A549 (cell line): ENCODE data around the gene SSTR3. TPM values are rescaled to one million over a fixed set of nuclear protein-coding genes. Genes with fewer than 3 reads are reported as not detected.

ENCODE experiments used
- ATAC-seq, 2 experiments: fragments of 200-7000 bp in 1 of 2; fragments of >200 bp in 1 of 2; cut with Nextera tagmentation in 1 of 2; cut with Tn5 transposase in 1 of 2; 3 replicates each; pipeline versions ENCODE4 v1.8.0 to v1.9.1; 2018 to 2020; ENCODE audit warnings: mild to moderate bottlenecking in 1 of 2, moderate library complexity in 1 of 2
- CTCF ChIA-PET: fragments of 300-600 bp; sonication (Branson Sonifier 250); formaldehyde crosslinking; extraction: SDS; loops from one replicate; lab custom pipeline; 2021; ENCODE audit warnings: antibody characterized with exemption, inconsistent platforms; lab: Yijun Ruan, JAX
- POLR2A ChIA-PET: fragments of 350-600 bp; formaldehyde crosslinking; extraction: SDS; loops from one replicate; lab custom pipeline; 2021; ENCODE audit warnings: antibody characterized with exemption, inconsistent platforms; lab: Yijun Ruan, JAX
- DNase-seq, 2 experiments: peaks; one replicate each; pipeline versions ENCODE4 v3.0.0 to v3.0.0-alpha.2; 2011 to 2016; ENCODE audit warnings: low read depth in 1 of 2, low spot score in 1 of 2
- FAIRE-seq: peaks from 2 replicates; lab custom pipeline; 2011; peaks lifted over from hg19 to GRCh38; lab: Jason Lieb, UNC
- H3K27ac ChIP-seq, 2 experiments: fragments of >200 bp; sonication (Bioruptor Twin); formaldehyde crosslinking; 3 replicates each; pipeline ENCODE4 v1.5.1; 2016 to 2017
- H3K4me1 ChIP-seq: fragments of >200 bp; sonication (Bioruptor Twin); formaldehyde crosslinking; 3 replicates; pipeline ENCODE4 v1.6.1; 2016
- H3K4me2 ChIP-seq: fragments of >200 bp; sonication (Bioruptor Twin); formaldehyde crosslinking; 3 replicates; pipeline ENCODE4 v1.6.1; 2016
- H3K4me3 ChIP-seq: fragments of >200 bp; sonication (Bioruptor Twin); formaldehyde crosslinking; 3 replicates; pipeline ENCODE4 v1.5.1; 2016
- H3K9me3 ChIP-seq: fragments of >200 bp; sonication (Bioruptor Twin); formaldehyde crosslinking; 3 replicates; pipeline ENCODE4 v1.6.1; 2016
- BHLHE40 ChIP-seq: IDR thresholded peaks from 2 replicates; pipeline ENCODE4 v1.6.1; 2012; ENCODE audit warnings: low read depth, low read length, inconsistent platforms
- CBX2 ChIP-seq: fragments of 200-600 bp; sonication (generic); IDR thresholded peaks from 2 replicates; pipeline ENCODE4 v1.6.1; 2016; ENCODE audit warnings: low read depth, mild to moderate bottlenecking, borderline replicate concordance
- CEBPB ChIP-seq, 2 experiments: fragments of >200 bp in 1 of 2; sonication (Bioruptor Twin) in 1 of 2; formaldehyde crosslinking in 1 of 2; IDR thresholded peaks; 2 replicates each; pipeline ENCODE4 v1.6.1; 2012 to 2016
- EHF ChIP-seq: fragments of 250-450 bp; sonication (Bioruptor Pico); IDR thresholded peaks from 2 replicates; pipeline ENCODE4 v1.5.0; 2020; ENCODE audit warnings: mild to moderate bottlenecking
- EHMT2 ChIP-seq: fragments of 200-600 bp; sonication (generic); IDR thresholded peaks from 2 replicates; pipeline ENCODE4 v1.6.1; 2016; ENCODE audit warnings: antibody characterized with exemption, low read depth, mild to moderate bottlenecking, moderate library complexity
- ELK1 ChIP-seq: fragments of 150-350 bp; IDR thresholded peaks from 2 replicates; pipeline ENCODE4 v1.6.1; 2014; ENCODE audit warnings: low read depth, mild to moderate bottlenecking, low read length
- EP300 ChIP-seq, 2 experiments: fragments of >200 bp; sonication (Bioruptor Twin); formaldehyde crosslinking; IDR thresholded peaks; 2 replicates in 1 of 2; 3 replicates in 1 of 2; pipeline ENCODE4 v1.6.1; 2016 to 2017
- ESRRA ChIP-seq: fragments of 150-350 bp; IDR thresholded peaks from 2 replicates; pipeline ENCODE4 v1.6.1; 2014; ENCODE audit warnings: mild to moderate bottlenecking, low read length, borderline replicate concordance
- FOSL2 ChIP-seq, 2 experiments: fragments of 450-650 bp in 1 of 2; fragments of >200 bp in 1 of 2; sonication (Bioruptor Twin) in 1 of 2; formaldehyde crosslinking; IDR thresholded peaks; 2 replicates each; pipeline versions ENCODE4 v1.5.0 to v1.6.1; 2016 to 2020; ENCODE audit warnings: mild to moderate bottlenecking in 1 of 2, moderate library complexity in 1 of 2
- HEYL ChIP-seq: fragments of 250-450 bp; sonication (Bioruptor Pico); IDR thresholded peaks from 2 replicates; pipeline ENCODE4 v1.8.0; 2021; ENCODE audit warnings: mild to moderate bottlenecking, moderate library complexity
- HOXA7 ChIP-seq: fragments of 250-450 bp; sonication (Bioruptor Pico); IDR thresholded peaks from 2 replicates; pipeline ENCODE4 v1.5.0; 2020; ENCODE audit warnings: mild to moderate bottlenecking, moderate library complexity
- HOXB13 ChIP-seq: fragments of 250-450 bp; sonication (Bioruptor Pico); IDR thresholded peaks from 2 replicates; pipeline ENCODE4 v1.5.0; 2020; ENCODE audit warnings: low read depth, mild to moderate bottlenecking, moderate library complexity
- JUNB ChIP-seq: fragments of >200 bp; sonication (Bioruptor Twin); formaldehyde crosslinking; IDR thresholded peaks from 2 replicates; pipeline ENCODE4 v1.6.1; 2016
- KDM5A ChIP-seq: fragments of 200-600 bp; sonication (generic); IDR thresholded peaks from 2 replicates; pipeline ENCODE4 v1.6.1; 2016; ENCODE audit warnings: antibody characterized with exemption, mild to moderate bottlenecking
- NFE2L2 ChIP-seq: fragments of 150-350 bp; conservative IDR thresholded peaks from 2 replicates; pipeline ENCODE4 v1.6.1; 2014; ENCODE audit warnings: low read length
- NR3C1 ChIP-seq: fragments of >200 bp; sonication (Bioruptor Twin); formaldehyde crosslinking; IDR thresholded peaks from 3 replicates; pipeline ENCODE4 v1.6.1; 2017
- PBX3 ChIP-seq: IDR thresholded peaks from 2 replicates; pipeline ENCODE4 v1.6.1; 2012
- RARB ChIP-seq: fragments of 250-450 bp; sonication (Bioruptor Pico); IDR thresholded peaks from 2 replicates; pipeline ENCODE4 v1.8.0; 2021; ENCODE audit warnings: mild to moderate bottlenecking, moderate library complexity
- RCOR1 ChIP-seq: fragments of 150-350 bp; IDR thresholded peaks from 2 replicates; pipeline ENCODE4 v1.6.1; 2014; ENCODE audit warnings: antibody characterized with exemption, low read length, low read depth
- RFX5 ChIP-seq: fragments of 450-650 bp; IDR thresholded peaks from 2 replicates; pipeline ENCODE4 v1.7.1; 2014; ENCODE audit warnings: antibody characterized with exemption, mild to moderate bottlenecking, moderate library complexity
- SMC3 ChIP-seq: fragments of >200 bp; sonication (Bioruptor Twin); formaldehyde crosslinking; IDR thresholded peaks from 3 replicates; pipeline ENCODE4 v1.6.1; 2018; ENCODE audit warnings: inconsistent platforms
- TP53 ChIP-seq: fragments of 250-450 bp; sonication (Bioruptor Pico); IDR thresholded peaks from 2 replicates; pipeline ENCODE4 v1.5.0; 2021; ENCODE audit warnings: mild to moderate bottlenecking, moderate library complexity
- ZFP36 ChIP-seq: fragments of 450-650 bp; IDR thresholded peaks from 2 replicates; pipeline ENCODE4 v1.6.1; 2014; ENCODE audit warnings: borderline replicate concordance; ENCODE audit not compliant: partially characterized antibody
- ZNF302 ChIP-seq: fragments of 250-450 bp; sonication (Bioruptor Pico); IDR thresholded peaks from 2 replicates; pipeline ENCODE4 v1.9.0; 2021; ENCODE audit warnings: inconsistent platforms, mild to moderate bottlenecking, moderate library complexity
- WGBS: methylation state at CpG from one replicate; pipeline ENCODE4 v1.1.6; 2017; ENCODE audit errors: missing lambda C conversion rate; 5-methylcytosine and 5-hydroxymethylcytosine counted together
- polyA plus RNA-seq, 4 experiments: library from polyadenylated mRNA; depleted of rRNA in 3 of 4; stranded (reverse); fragments of >200 nt; fragmentation: RNase III in 1 of 4; extraction: RNeasy Plus Mini Kit Qiagen cat#74134 plus additional on column Dnase treatment in 1 of 4; gene quantifications; 2 replicates in 3 of 4; 3 replicates in 1 of 4; pipeline ENCODE4 v1.2.3, GENCODE V29; 2011 to 2017
- TF ChIP-seq, protein P1 (sequence below): fragments of 450-650 bp; IDR thresholded peaks from 2 replicates; pipeline ENCODE4 v1.6.1; 2014; ENCODE audit warnings: antibody characterized with exemption

SSTR3 gene
- polyA plus RNA-seq, 2 of the 4 experiments (the other 2 are of a cell fraction), result not detected

DNA sequence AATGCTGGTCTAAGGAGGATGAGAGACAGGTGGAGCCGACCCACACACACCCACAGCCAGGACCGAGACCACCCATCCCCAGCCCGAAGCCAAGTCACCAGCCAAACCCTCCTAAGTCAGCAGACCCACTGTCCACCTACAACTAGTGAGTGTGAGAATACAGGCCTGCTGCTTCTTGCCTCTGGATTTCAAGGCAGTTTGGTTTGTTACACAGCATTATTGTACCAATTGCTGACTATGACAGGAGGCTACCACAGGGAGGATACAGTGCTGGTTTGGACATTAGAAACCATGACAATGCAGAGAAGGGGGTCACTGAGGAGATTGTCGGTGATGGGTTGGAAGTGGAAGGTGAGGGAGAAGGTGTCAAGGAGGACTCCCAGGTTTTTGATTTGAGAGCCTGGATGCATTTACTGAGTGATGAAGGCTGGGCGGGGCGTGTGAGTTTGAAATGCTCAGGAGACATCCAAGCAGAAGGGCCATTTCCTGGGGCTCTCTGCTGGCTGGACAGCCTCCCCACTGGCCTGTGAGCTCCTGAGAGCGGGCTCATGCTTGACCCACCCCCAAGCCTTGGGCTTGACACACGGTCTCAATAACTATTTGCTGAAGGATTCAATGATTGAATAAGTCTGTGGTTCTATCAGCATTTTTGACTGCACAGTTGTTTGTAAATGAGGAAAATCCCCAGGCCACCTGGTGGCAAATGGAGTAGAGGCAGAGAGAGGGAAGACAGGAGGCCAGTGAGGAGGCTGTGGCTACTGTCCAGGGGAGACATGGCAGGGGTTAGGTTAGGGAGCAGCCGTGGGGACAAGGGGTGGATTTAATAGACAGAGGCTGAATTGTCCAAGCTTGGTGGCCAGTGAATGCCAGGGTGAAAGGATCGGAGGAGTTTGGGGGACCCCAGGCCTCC, 9.4 kb upstream of the SSTR3 start:
- ChIA-PET CTCF (interaction anchor here (0.9 kb wide), 1 partner anchor 11 kb away, joined by 3 read pairs; no protein-coding TSS in a partner anchor), POLR2A (no interaction called here)
- FAIRE-seq (no peak), DNase-seq (no peak), ATAC-seq (no peak)
- no peak for TF ChIP-seq HOXA7 (CRISPR knock-in tag)
- TF ChIP-seq RARB (CRISPR knock-in tag), result no peak
- TF ChIP-seq ELK1, result no peak
- TF ChIP-seq ZFP36, result no peak
- no peak for TF ChIP-seq EP300 (IDR thresholded peaks at IDR 0.05)
- TF ChIP-seq PBX3, result no peak
- TF ChIP-seq NFE2L2, result no peak
- no peak for TF ChIP-seq EHMT2
- TF ChIP-seq FOSL2 (IDR thresholded peaks at IDR 0.05), result no peak
- no peak for TF ChIP-seq FOSL2 (CRISPR knock-in tag; IDR thresholded peaks at IDR 0.05)
- TF ChIP-seq TP53 (CRISPR knock-in tag), result no peak
- no peak for TF ChIP-seq SMC3
- TF ChIP-seq CEBPB (IDR thresholded peaks at IDR 0.05), result no peak
- TF ChIP-seq ESRRA, result no peak
- 67% methylated on average over 10 of the region's 10 CpGs for WGBS
- Histone ChIP-seq H3K4me1 (no peaks in the 10 kb centered on the region), H3K9me3 (no peaks in the 10 kb centered on the region; the same call in 2 of the 3 replicates), H3K4me3 (no peak overlapping the region), H3K4me2 (no peak overlapping the region), H3K27ac (no peak overlapping the region)

- ChIA-PET POLR2A (no interaction called here), CTCF (no interaction called here)
- no peak for DNase-seq
- 61% methylated on average over 4 of the region's 4 CpGs for WGBS
- FAIRE-seq, result no peak
- no peak for TF ChIP-seq EHF (CRISPR knock-in tag)
- TF ChIP-seq, protein P1, sequence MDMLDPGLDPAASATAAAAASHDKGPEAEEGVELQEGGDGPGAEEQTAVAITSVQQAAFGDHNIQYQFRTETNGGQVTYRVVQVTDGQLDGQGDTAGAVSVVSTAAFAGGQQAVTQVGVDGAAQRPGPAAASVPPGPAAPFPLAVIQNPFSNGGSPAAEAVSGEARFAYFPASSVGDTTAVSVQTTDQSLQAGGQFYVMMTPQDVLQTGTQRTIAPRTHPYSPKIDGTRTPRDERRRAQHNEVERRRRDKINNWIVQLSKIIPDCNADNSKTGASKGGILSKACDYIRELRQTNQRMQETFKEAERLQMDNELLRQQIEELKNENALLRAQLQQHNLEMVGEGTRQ, result no peak
- TF ChIP-seq ZNF302 (CRISPR knock-in tag), result no peak
- TF ChIP-seq NR3C1, result no peak
- Histone ChIP-seq H3K4me1 (no peaks in the 10 kb centered on the region), H3K4me3 (no peak overlapping the region), H3K4me2 (no peak overlapping the region), H3K27ac (no peak overlapping the region), H3K9me3 (no peaks in the 10 kb centered on the region; the same call in 2 of the 3 replicates)
- ATAC-seq, result no peak
These were observed 8.3 kb upstream of the SSTR3 start for GRCh38 chr22:37220543-37220981.

DNA sequence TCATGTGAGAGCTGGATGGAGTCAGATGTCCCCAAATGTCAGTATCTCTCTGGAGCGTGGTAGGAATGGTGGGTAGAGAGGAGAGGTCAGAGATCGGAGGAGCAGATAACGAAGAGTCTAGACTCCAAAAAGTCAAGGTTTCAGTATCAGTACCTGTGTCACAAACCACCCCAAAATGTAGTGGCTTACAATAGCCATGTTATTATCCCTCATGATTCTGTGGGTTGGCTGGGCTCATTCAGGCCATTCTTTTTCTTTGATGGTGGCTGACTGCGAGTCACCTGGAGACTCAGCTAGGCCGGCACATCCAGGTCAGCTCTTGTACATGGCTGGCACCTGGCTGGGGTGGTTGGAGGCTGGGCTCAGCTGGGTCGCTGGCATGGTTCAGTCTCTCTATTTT, 7.3 kb upstream of the SSTR3 start:
- no peak for ATAC-seq
- Histone ChIP-seq H3K27ac (no peak overlapping the region), H3K4me1 (no peaks in the 10 kb centered on the region), H3K4me2 (no peak overlapping the region), H3K9me3 (no peaks in the 10 kb centered on the region; the same call in 2 of the 3 replicates), H3K4me3 (no peak overlapping the region)
- WGBS, result 58% methylated on average over 6 of the region's 6 CpGs
- no peak for FAIRE-seq
- ChIA-PET CTCF (interaction anchor here (0.8 to 0.9 kb wide), 3 partner anchors 19 to 54 kb away, joined by 3 to 5 read pairs (median 3); no protein-coding TSS in a partner anchor), POLR2A (no interaction called here)
- no peak for DNase-seq
- TF ChIP-seq HOXB13 (CRISPR knock-in tag) (no peak), NR3C1 (no peak), JUNB (no peak), RFX5 (no peak), SMC3 (no peak), FOSL2 (IDR thresholded peaks at IDR 0.05) (no peak), FOSL2 (CRISPR knock-in tag; IDR thresholded peaks at IDR 0.05) (no peak), EHF (CRISPR knock-in tag) (no peak), CBX2 (no peak), NFE2L2 (no peak), BHLHE40 (no peak), HEYL (no peak), RARB (CRISPR knock-in tag) (no peak), ELK1 (no peak), RCOR1 (no peak), HOXA7 (CRISPR knock-in tag) (no peak), KDM5A (no peak)
